ENCODE results near the gene RASSF10. TPM values are rescaled to one million over a fixed set of nuclear protein-coding genes. Genes with fewer than 3 reads are reported as not detected.

The RASSF10 gene
- total RNA-seq, 1 experiment from 2014 or later = not detected

- CTCF ChIA-PET = no interaction called here
- ATAC-seq = no peak
- Histone ChIP-seq H3K27ac (ENCODE audit: low read length) (no peak overlapping the region), H3F3A (ENCODE audit: low read length, unreplicated experiment) (no peaks in the 10 kb centered on the region), H2AFZ (ENCODE audit: low read length) (no peak overlapping the region), H3K9me3 (ENCODE audit: low read length) (no peaks in the 10 kb centered on the region), H3K27me3 (ENCODE audit: low read length) (no peaks in the 10 kb centered on the region), H3K4me2 (ENCODE audit: low read length) (no peak overlapping the region), H3K4me3 (ENCODE audit: low read length) (no peak overlapping the region), H3K4me1 (ENCODE audit: insufficient read depth, low read length) (peaks cover 26% of the 10 kb centered on the region), H3K9ac (ENCODE audit: low read length) (no peak overlapping the region), H4K20me1 (ENCODE audit: low read length) (no peaks in the 10 kb centered on the region), H3K36me3 (ENCODE audit: low read depth, low read length) (no peaks in the 10 kb centered on the region), H3K79me2 (ENCODE audit: low read length) (no peaks in the 10 kb centered on the region), H3K9me2 (replicated peaks; ENCODE audit: low read length) (0 out of 2 replicates have a peak, but pooled peaks cover 4% of the 10 kb centered on the region)
- no peak for TF ChIP-seq CTCF (conservative IDR thresholded peaks at IDR 0.05; ENCODE audit: low read depth, low read length)
- TF ChIP-seq EZH2 (IDR thresholded peaks at IDR 0.05; ENCODE audit: low read length, unreplicated experiment) = no peak
- TF ChIP-seq EZH2phosphoT487 (IDR thresholded peaks at IDR 0.05; ENCODE audit: borderline replicate concordance, low read length) = no peak
- POLR2A ChIA-PET (ENCODE audit: unreplicated experiment) = no interaction called here
- no peak for DNase-seq
- no TSS peak for BruUV-seq (replicated peaks)
- intact Hi-C loops (cut with micrococcal nuclease) = no loop called here
Measured at GRCh38 chr11:12971955-12972354, 37.2 kb upstream of the RASSF10 start.

DNA sequence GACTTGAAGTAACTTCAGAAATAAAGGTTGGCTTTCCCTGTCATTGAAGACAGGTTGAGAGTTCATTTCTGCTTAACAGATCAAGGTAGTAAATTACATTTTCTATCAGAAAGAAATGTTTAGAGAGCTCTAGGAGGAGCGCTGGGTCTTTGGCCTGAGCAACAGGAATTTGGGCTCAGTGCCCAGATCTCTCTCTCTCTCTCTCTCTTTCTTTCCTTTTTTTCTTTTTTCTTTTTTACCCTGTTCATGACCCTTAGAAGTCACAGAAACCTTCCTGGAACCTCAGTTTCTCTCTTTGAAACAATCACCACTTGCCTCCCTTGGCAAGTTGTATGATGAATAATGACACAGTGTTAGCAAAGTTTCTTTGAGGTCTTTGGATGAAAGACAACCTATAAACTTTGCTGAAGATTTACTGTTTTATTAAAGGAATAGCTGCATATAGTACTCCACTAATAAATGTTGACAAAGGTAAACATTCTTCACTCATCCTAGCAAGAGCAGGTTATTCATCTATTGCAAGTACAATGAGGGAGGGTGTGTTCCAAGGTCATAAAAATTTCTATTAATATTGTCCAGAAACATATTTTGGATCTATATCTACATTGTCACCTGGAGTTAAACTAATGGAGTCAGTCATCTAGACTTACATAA lies 35.5 kb upstream of the RASSF10 start:
- no peaks in the 10 kb centered on the region for H3K79me2 ChIP-seq (ENCODE audit: low read length)
- intact Hi-C loops (cut with micrococcal nuclease) = no loop called here
- ChIA-PET POLR2A (ENCODE audit: unreplicated experiment) (interaction anchor here (0.6 kb wide), 1 partner anchor 9 kb away, joined by 3 read pairs; no protein-coding TSS in a partner anchor), CTCF (interaction anchor here (0.6 to 1.7 kb wide), 3 partner anchors 9 to 210 kb away, joined by 3 to 19 read pairs (median 4); no protein-coding TSS in a partner anchor)
- H3K4me2 ChIP-seq (ENCODE audit: low read length) = 0 out of 2 replicates have a peak overlapping the region, but pooled peaks have one; percentile 1
- TF ChIP-seq CTCF (conservative IDR thresholded peaks at IDR 0.05; ENCODE audit: low read depth, low read length) (no peak), EZH2 (IDR thresholded peaks at IDR 0.05; ENCODE audit: low read length, unreplicated experiment) (no peak), EZH2phosphoT487 (IDR thresholded peaks at IDR 0.05; ENCODE audit: borderline replicate concordance, low read length) (no peak)
- H3K27ac ChIP-seq (ENCODE audit: low read length) = no peak overlapping the region
- no peaks in the 10 kb centered on the region for H4K20me1 ChIP-seq (ENCODE audit: low read length)
- H2AFZ ChIP-seq (ENCODE audit: low read length) = no peak overlapping the region
- no peaks in the 10 kb centered on the region for H3K9me3 ChIP-seq (ENCODE audit: low read length)
- BruUV-seq (replicated peaks) = no TSS peak
- H3K27me3 ChIP-seq (ENCODE audit: low read length) = no peaks in the 10 kb centered on the region
- H3K9ac ChIP-seq (ENCODE audit: low read length) = no peak overlapping the region
- no peaks in the 10 kb centered on the region for H3F3A ChIP-seq (ENCODE audit: low read length, unreplicated experiment)
- H3K9me2 ChIP-seq (replicated peaks; ENCODE audit: low read length) = 0 out of 2 replicates have a peak, but pooled peaks cover 4% of the 10 kb centered on the region
- peaks cover 13% of the 10 kb centered on the region for H3K4me1 ChIP-seq (ENCODE audit: insufficient read depth, low read length)
- H3K4me3 ChIP-seq (ENCODE audit: low read length) = no peak overlapping the region
- ATAC-seq (peak; percentile 84), DNase-seq (peak; percentile 35)
- no peaks in the 10 kb centered on the region for H3K36me3 ChIP-seq (ENCODE audit: low read depth, low read length)

DNA sequence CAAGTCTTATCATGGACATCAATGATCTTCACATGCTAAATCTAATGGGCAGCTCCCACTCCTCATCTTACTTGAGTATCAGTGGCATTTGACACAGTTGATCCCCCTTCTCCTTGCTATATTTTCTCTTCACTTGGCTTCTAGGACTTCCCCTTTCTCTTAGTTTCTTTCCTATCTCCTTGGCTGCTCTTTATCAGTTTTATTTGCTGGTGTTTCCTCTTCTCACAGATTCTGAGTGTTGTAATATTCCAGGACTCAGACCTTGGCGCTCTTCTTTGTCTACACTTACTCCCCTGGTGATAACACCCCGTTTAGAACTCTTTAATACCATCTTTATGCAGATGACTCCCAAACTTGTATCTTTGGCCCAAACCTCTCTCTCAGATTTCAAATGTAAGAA lies 33.9 kb upstream of the RASSF10 start:
- DNase-seq = no peak
- Histone ChIP-seq H2AFZ (ENCODE audit: low read length) (no peak overlapping the region), H3K9ac (ENCODE audit: low read length) (no peak overlapping the region), H3K4me1 (ENCODE audit: insufficient read depth, low read length) (peaks cover 13% of the 10 kb centered on the region), H3K36me3 (ENCODE audit: low read depth, low read length) (no peaks in the 10 kb centered on the region), H3K79me2 (ENCODE audit: low read length) (no peaks in the 10 kb centered on the region), H3K27ac (ENCODE audit: low read length) (no peak overlapping the region), H3K4me3 (ENCODE audit: low read length) (no peak overlapping the region), H4K20me1 (ENCODE audit: low read length) (no peaks in the 10 kb centered on the region), H3K9me3 (ENCODE audit: low read length) (no peaks in the 10 kb centered on the region), H3K9me2 (replicated peaks; ENCODE audit: low read length) (0 out of 2 replicates have a peak, but pooled peaks cover 4% of the 10 kb centered on the region), H3F3A (ENCODE audit: low read length, unreplicated experiment) (no peaks in the 10 kb centered on the region), H3K4me2 (ENCODE audit: low read length) (no peak overlapping the region), H3K27me3 (ENCODE audit: low read length) (no peaks in the 10 kb centered on the region)
- no peak for ATAC-seq
- ChIA-PET CTCF (no interaction called here), POLR2A (ENCODE audit: unreplicated experiment) (no interaction called here)
- TF ChIP-seq EZH2phosphoT487 (IDR thresholded peaks at IDR 0.05; ENCODE audit: borderline replicate concordance, low read length) = no peak
- no peak for TF ChIP-seq EZH2 (IDR thresholded peaks at IDR 0.05; ENCODE audit: low read length, unreplicated experiment)
- TF ChIP-seq CTCF (conservative IDR thresholded peaks at IDR 0.05; ENCODE audit: low read depth, low read length) = no peak
- BruUV-seq (replicated peaks) = no TSS peak
- intact Hi-C loops (cut with micrococcal nuclease) = no loop called here

All from PC-3 (cell line).